SKM-1 treated with dmso at 0.1 percent for 144 hours (cell line): Measurements from ENCODE around the gene ACO1.

ENCODE experiments used
- DNase-seq: peaks from one replicate; lab custom pipeline; 2025; ENCODE audit not compliant: unreplicated experiment; lab: John Stamatoyannopoulos, UW

Gene ACO1

DNA sequence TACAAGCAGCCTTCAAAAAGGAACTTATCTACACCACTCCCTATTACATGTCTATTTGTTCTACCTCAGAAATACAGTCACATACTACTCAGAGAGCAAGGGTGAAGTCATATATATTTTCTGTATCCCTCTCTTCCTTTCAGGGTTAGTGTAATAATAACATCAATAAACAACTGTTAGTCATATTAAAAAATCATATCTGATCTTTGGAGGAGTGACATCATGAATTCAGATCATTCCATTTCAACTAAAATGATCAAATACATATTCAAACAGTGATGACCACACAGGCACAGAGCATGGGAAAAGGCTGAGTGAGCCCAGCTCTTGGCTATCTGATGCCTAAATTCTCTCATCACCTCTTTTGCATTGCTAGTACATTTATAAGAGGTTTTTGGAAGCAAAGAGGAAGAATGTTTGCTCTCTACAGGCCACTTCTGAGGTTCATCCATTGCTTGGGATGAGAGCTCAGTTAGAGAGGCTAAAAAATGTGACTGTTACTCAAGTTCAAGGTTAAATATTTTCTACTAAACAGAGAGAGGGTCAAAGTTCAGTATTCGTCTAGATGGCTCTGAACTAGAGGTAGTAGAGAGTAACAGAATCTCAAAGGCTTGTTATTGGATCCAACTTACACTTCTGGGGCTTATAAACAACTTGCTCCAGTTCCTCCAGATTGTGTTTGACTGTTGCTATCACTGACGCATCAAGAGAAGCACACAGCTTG lies 102.6 kb downstream of the ACO1 start:
- no peak for DNase-seq

GRCh38 chr9:32487981-32488380 lies 103.5 kb downstream of the ACO1 start:
- DNase-seq, result no peak

- DNase-seq, result no peak
Observed at GRCh38 chr9:32490601-32491000, 106.2 kb downstream of the ACO1 start.

GRCh38 chr9:32497921-32498320 lies 113.5 kb downstream of the ACO1 start:
- no peak for DNase-seq

DNA sequence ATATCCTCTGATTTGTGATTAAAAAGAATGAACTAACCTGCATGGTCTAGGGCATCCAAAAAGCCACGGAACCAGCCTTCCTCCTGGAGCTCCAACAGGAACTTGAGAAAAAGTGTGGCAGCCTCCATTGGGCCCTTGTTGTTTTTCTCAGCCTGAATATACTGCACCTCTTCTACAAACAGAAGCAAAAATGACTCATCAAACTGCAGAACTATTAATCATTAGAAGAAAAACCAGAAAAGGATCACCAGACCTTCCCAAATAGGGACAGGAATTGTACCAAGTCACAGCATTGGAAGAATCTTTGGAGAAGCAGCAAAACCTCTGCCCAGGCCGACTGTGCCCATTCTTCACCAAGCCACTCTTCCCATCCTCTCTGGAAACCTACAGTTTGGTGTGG lies 116.3 kb downstream of the ACO1 start:
- DNase-seq, result no peak

DNA sequence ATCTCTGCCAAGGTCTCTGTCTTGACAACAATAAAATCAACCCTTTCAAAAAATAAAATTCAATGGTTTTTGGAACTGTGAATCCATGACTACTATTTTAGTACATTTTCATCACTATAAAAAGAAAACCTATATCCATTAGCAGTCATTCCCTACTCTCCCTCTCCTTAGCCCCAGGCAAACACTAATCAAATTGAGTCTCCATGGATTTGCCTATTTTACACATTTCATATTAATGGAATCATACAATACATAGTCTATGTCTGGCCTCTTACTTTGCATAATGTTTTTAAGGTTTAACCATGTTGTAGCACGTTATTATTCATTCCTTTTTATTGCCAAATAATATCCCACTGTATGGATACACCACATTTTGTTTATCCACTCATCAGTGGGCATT lies 117.4 kb downstream of the ACO1 start:
- DNase-seq, result no peak

GRCh38 chr9:32502464-32502863 lies 118.0 kb downstream of the ACO1 start:
- no peak for DNase-seq

GRCh38 chr9:32503008-32503407 lies 118.6 kb downstream of the ACO1 start:
- DNase-seq, result no peak
